ENCODE measurements around the gene TMIGD2.

DNA sequence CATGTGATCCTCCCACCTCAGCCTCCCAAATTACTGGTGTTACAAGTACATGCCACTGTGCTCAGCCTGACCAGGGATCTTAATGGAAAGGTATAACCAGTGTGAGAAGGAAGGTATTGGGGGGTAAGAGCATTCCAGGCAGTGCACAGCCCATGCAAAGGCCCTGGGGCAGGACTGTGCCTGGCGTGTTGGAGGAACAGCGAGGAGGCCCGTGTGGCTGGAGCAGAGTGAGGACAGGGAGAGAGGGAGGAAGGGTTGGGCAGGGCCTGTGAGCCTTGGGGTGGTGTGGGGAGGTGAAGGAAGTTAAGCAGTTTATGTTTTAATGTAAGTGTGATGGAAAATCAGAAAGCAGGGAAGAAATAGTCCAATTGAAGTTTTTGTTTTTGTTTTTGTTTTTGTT, 1.6 kb downstream of the TMIGD2 start:
- no peak for TF ChIP-seq ELF4 (IDR thresholded peaks at IDR 0.05)
- TF ChIP-seq FOXA1 (IDR thresholded peaks at IDR 0.05), result no peak
- no peak for TF ChIP-seq FOXM1 (IDR thresholded peaks at IDR 0.05; ENCODE audit: borderline replicate concordance)
